Transverse colon (tissue), 4 donors: ENCODE data around the gene TLL2. TPM values are rescaled to one million over a fixed set of nuclear protein-coding genes. Genes with fewer than 3 reads are reported as not detected.

Source experiments
- DNase-seq: peaks from one replicate; pipeline ENCODE4 v3.0.0-alpha.2; 2019
- H3K27ac ChIP-seq, 4 donors: fragments of 200-600 bp; sonication (generic); 2 replicates each; pipeline ENCODE4 v1.5.1; 2016 to 2018; ENCODE audit warnings: inconsistent platforms in 4 of 4
- H3K27me3 ChIP-seq: fragments of 200-600 bp; sonication (generic); 2 replicates; pipeline ENCODE4 v1.5.1; 2017; ENCODE audit warnings: inconsistent platforms
- H3K36me3 ChIP-seq, 4 donors: fragments of 200-600 bp; sonication (generic); 2 replicates each; pipeline ENCODE4 v1.5.1; 2017 to 2019; ENCODE audit warnings: inconsistent platforms in 4 of 4
- H3K4me1 ChIP-seq, 4 donors: fragments of 200-600 bp; sonication (generic); 2 replicates each; pipeline ENCODE4 v1.5.1; 2017 to 2020; ENCODE audit warnings: inconsistent platforms in 4 of 4
- H3K4me3 ChIP-seq, 4 donors: fragments of 200-600 bp; sonication (generic); 1 replicate in 1 of 4; 2 replicates in 3 of 4; pipeline versions ENCODE4 v1.5.1 to v1.6.1; 2017 to 2019; ENCODE audit warnings: inconsistent platforms in 4 of 4
- H3K9me3 ChIP-seq, 2 donors: fragments of 200-600 bp; sonication (generic); 2 replicates each; pipeline ENCODE4 v1.5.1; 2017 to 2019; ENCODE audit warnings: inconsistent platforms in 2 of 2
- EP300 ChIP-seq: sonication (generic); formaldehyde crosslinking; IDR thresholded peaks from one replicate; pipeline ENCODE4 v1.6.1; 2017; ENCODE audit warnings: antibody characterized with exemption, low read depth
- POLR2A ChIP-seq: fragments of 450-650 bp; IDR thresholded peaks from one replicate; pipeline ENCODE4 v1.6.1; 2016; ENCODE audit warnings: antibody characterized with exemption, mild to moderate bottlenecking, moderate library complexity
- POLR2AphosphoS5 ChIP-seq, 3 donors: sonication (generic); formaldehyde crosslinking; IDR thresholded peaks; one replicate each; pipeline ENCODE4 v1.6.1; 2016; ENCODE audit warnings: antibody characterized with exemption in 3 of 3
- WGBS, 2 donors: methylation state at CpG; one replicate each; pipeline ENCODE4 v1.1.5; 2018; ENCODE audit warnings: low coverage in 1 of 2; 5-methylcytosine and 5-hydroxymethylcytosine counted together
- in situ Hi-C, 4 donors: fragments of 200-750 bp; cut with MboI; loops; one replicate each; pipeline versions ENCODE4 v1.15.0 to v1.15.1; 2017; ENCODE audit warnings: low sequenced_read_pairs in 3 of 4, low pct_ligation_motif_present in 1 of 4, low pct_unique_long_range_greater_than_20kb in 1 of 4
- intact Hi-C: fragments of 100-400 bp; cut with DNase I; formaldehyde crosslinking; loops from one replicate; pipeline ENCODE4 v1.15.1; 2023; ENCODE audit warnings: low total_unique reads
- total RNA-seq, 4 donors: library from RNA; depleted of rRNA; stranded (reverse); fragments of >200 nt; gene quantifications; one replicate each; pipeline ENCODE4 v1.1.0, GENCODE V29; 2016
- TF ChIP-seq, protein P1 (sequence below), 5 experiments: fragments of 200-600 bp in 3 of 5; fragments of 450-650 bp in 2 of 5; sonication (generic) in 3 of 5; IDR thresholded peaks; 1 replicate in 2 of 5; 2 replicates in 3 of 5; pipeline ENCODE4 v1.5.1; 2016 to 2017; ENCODE audit warnings: antibody characterized with exemption in 5 of 5, inconsistent platforms in 3 of 5, mild to moderate bottlenecking in 2 of 5, moderate library complexity in 1 of 5

Gene TLL2
- total RNA-seq, 4 donors from 2014 or later = 0.32 to 0.96 TPM; not detected in 2

- H3K9me3 ChIP-seq = peaks cover 0 to 11% of the 10 kb centered on the region in 2 donors
Observed at GRCh38 chr10:96341219-96342182, 172.2 kb downstream of the TLL2 start.

GRCh38 chr10:96339956-96340904 lies 173.5 kb downstream of the TLL2 start:
- no peaks in the 10 kb centered on the region for H3K27me3 ChIP-seq
- TF ChIP-seq, protein P1, sequence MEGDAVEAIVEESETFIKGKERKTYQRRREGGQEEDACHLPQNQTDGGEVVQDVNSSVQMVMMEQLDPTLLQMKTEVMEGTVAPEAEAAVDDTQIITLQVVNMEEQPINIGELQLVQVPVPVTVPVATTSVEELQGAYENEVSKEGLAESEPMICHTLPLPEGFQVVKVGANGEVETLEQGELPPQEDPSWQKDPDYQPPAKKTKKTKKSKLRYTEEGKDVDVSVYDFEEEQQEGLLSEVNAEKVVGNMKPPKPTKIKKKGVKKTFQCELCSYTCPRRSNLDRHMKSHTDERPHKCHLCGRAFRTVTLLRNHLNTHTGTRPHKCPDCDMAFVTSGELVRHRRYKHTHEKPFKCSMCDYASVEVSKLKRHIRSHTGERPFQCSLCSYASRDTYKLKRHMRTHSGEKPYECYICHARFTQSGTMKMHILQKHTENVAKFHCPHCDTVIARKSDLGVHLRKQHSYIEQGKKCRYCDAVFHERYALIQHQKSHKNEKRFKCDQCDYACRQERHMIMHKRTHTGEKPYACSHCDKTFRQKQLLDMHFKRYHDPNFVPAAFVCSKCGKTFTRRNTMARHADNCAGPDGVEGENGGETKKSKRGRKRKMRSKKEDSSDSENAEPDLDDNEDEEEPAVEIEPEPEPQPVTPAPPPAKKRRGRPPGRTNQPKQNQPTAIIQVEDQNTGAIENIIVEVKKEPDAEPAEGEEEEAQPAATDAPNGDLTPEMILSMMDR (IDR thresholded peaks at IDR 0.05) = peak in 4 of 5 experiments; percentile 52 to 65 (median 58)
- TF ChIP-seq POLR2A = no peak
- H3K27ac ChIP-seq = no peak overlapping the region
- no peaks in the 10 kb centered on the region for H3K4me1 ChIP-seq
- no peaks in the 10 kb centered on the region for H3K9me3 ChIP-seq
- in situ Hi-C loops (no loop called here), intact Hi-C loops (no loop called here)
- no peaks in the 10 kb centered on the region for H3K36me3 ChIP-seq
- DNase-seq = peak; percentile 69
- 34 to 48% methylated on average over 3 to 7 of the region's 7 CpGs for WGBS, 2 donors
- H3K4me3 ChIP-seq = no peak overlapping the region

More at GRCh38 chr10:96341219-96342182, 172.2 kb downstream of the TLL2 start:
- Histone ChIP-seq H3K27ac (no peak overlapping the region), H3K4me1 (no peaks in the 10 kb centered on the region), H3K4me3 (no peak overlapping the region), H3K36me3 (no peaks in the 10 kb centered on the region), H3K27me3 (no peaks in the 10 kb centered on the region)
- in situ Hi-C loops = no loop called here
- 57 to 80% methylated on average over 4 to 5 of the region's 5 CpGs for WGBS, 2 donors
- TF ChIP-seq EP300 (no peak), POLR2A (no peak), POLR2AphosphoS5 (IDR thresholded peaks at IDR 0.05) (no peak)
- TF ChIP-seq, protein P1 (IDR thresholded peaks at IDR 0.05) = no peak
- DNase-seq = no peak
- intact Hi-C loops = no loop called here

- H3K4me3 ChIP-seq = no peak overlapping the region
- WGBS, 2 donors = 88 to 96% methylated on average over 4 of the region's 4 CpGs
- H3K36me3 ChIP-seq = no peaks in the 10 kb centered on the region
- intact Hi-C loops = no loop called here
- no peaks in the 10 kb centered on the region for H3K4me1 ChIP-seq
- no peak overlapping the region for H3K27ac ChIP-seq
- no peaks in the 10 kb centered on the region for H3K9me3 ChIP-seq
- in situ Hi-C loops = no loop called here
- no peak for DNase-seq
- H3K27me3 ChIP-seq = no peaks in the 10 kb centered on the region
- no peak for TF ChIP-seq POLR2A
- TF ChIP-seq, protein P1 (IDR thresholded peaks at IDR 0.05) = no peak
- TF ChIP-seq EP300 = no peak
- no peak for TF ChIP-seq POLR2AphosphoS5 (IDR thresholded peaks at IDR 0.05)
Observed at GRCh38 chr10:96339383-96339782, 174.3 kb downstream of the TLL2 start.
